C4-2B (cell line): ENCODE data around the gene NDUFA3.

ENCODE experiments used
- ZFX ChIP-seq: fragments of 450-650 bp; IDR thresholded peaks from 2 replicates; pipeline ENCODE4 v1.6.1; 2017
- TF ChIP-seq, protein P1 (sequence below): fragments of 450-650 bp; conservative IDR thresholded peaks from 2 replicates; pipeline ENCODE4 v1.5.1; 2017; ENCODE audit warnings: mild to moderate bottlenecking

DNA sequence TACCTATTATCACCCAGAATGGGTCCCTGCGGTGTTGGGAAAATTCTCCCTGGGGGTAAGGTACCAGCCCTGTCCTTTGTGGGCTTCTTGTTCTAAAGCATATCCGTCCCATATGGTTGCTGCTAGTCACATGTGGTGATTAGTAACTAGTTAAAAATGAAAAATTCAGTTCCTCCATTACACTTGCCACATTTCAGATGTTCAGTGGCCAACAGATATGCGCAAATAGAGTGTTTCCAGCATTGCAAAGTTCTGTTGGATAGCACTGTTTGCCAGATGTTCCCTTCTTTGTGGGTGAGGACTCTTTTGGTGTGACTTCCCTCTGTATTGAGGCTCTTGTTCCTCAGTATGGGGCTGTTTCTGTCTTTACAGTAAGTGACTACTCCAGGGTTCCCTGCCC, 38.7 kb downstream of the NDUFA3 start:
- TF ChIP-seq, protein P1, sequence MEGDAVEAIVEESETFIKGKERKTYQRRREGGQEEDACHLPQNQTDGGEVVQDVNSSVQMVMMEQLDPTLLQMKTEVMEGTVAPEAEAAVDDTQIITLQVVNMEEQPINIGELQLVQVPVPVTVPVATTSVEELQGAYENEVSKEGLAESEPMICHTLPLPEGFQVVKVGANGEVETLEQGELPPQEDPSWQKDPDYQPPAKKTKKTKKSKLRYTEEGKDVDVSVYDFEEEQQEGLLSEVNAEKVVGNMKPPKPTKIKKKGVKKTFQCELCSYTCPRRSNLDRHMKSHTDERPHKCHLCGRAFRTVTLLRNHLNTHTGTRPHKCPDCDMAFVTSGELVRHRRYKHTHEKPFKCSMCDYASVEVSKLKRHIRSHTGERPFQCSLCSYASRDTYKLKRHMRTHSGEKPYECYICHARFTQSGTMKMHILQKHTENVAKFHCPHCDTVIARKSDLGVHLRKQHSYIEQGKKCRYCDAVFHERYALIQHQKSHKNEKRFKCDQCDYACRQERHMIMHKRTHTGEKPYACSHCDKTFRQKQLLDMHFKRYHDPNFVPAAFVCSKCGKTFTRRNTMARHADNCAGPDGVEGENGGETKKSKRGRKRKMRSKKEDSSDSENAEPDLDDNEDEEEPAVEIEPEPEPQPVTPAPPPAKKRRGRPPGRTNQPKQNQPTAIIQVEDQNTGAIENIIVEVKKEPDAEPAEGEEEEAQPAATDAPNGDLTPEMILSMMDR = no peak
- TF ChIP-seq ZFX = no peak
